SK-N-SH treated with all-trans-retinoic acid at 6 μM for 48 hours (cell line): ENCODE data around the gene KRTAP9-3.
"Not testable (repeated sequence)": the region's sequence is repeated elsewhere in the genome, so short reads cannot be mapped to it uniquely, and the experiment has no call there.

Experiments
- ARNTL ChIP-seq: fragments of 450-650 bp; formaldehyde crosslinking; IDR thresholded peaks from 2 replicates; pipeline ENCODE4 v1.5.0; 2020; ENCODE audit warnings: low read depth, mild to moderate bottlenecking, moderate library complexity, borderline replicate concordance
- OSR1 ChIP-seq: fragments of 250-450 bp; sonication (Bioruptor Pico); IDR thresholded peaks from 2 replicates; pipeline ENCODE4 v1.8.0; 2022; ENCODE audit warnings: moderate library complexity, mild to moderate bottlenecking, inconsistent platforms
- PPARA ChIP-seq: fragments of 250-450 bp; sonication (Bioruptor Pico); IDR thresholded peaks from 2 replicates; pipeline ENCODE4 v1.5.0; 2020; ENCODE audit warnings: mild to moderate bottlenecking, borderline replicate concordance
- RARB ChIP-seq: fragments of 250-450 bp; sonication (Bioruptor Pico); IDR thresholded peaks from 2 replicates; pipeline ENCODE4 v1.8.0; 2021; ENCODE audit warnings: mild to moderate bottlenecking, moderate library complexity
- ZFP3 ChIP-seq: fragments of 250-450 bp; sonication (Bioruptor Pico); IDR thresholded peaks from 2 replicates; pipeline ENCODE4 v1.5.0; 2020; ENCODE audit warnings: mild to moderate bottlenecking, moderate library complexity
- ZFP30 ChIP-seq: fragments of 450-650 bp; formaldehyde crosslinking; IDR thresholded peaks from 2 replicates; pipeline ENCODE4 v1.5.0; 2022; ENCODE audit warnings: mild to moderate bottlenecking, moderate library complexity
- ZNF565 ChIP-seq: fragments of 450-650 bp; formaldehyde crosslinking; conservative IDR thresholded peaks from 2 replicates; pipeline ENCODE4 v1.5.0; 2020; ENCODE audit warnings: low read depth, mild to moderate bottlenecking, moderate library complexity
- TF ChIP-seq, protein P1 (sequence below): fragments of 250-450 bp; sonication (Bioruptor Pico); IDR thresholded peaks from 2 replicates; pipeline ENCODE4 v1.8.0; 2020; ENCODE audit warnings: mild to moderate bottlenecking, moderate library complexity, borderline replicate concordance

DNA sequence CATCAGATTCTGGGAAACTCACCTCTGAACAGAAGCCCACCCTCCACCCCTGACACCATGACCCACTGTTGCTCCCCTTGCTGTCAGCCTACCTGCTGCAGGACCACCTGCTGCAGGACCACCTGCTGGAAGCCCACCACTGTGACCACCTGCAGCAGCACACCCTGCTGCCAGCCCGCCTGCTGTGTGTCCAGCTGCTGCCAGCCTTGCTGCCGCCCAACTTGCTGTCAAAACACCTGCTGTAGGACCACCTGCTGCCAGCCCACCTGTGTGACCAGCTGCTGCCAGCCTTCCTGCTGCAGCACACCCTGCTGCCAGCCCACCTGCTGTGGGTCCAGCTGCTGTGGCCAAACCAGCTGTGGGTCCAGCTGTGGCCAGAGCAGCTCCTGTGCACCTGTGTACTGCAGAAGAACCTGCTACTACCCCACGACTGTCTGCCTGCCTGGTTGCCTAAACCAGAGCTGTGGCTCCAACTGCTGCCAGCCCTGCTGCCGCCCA lies 5.6 kb upstream of the KRTAP9-3 start, which contains the start of gene KRTAP9-2:
- TF ChIP-seq OSR1; ARNTL (CRISPR knock-in tag); ZFP30 (CRISPR knock-in tag); ZNF565 (CRISPR knock-in tag); PPARA; ZFP3 (CRISPR knock-in tag); RARB (CRISPR knock-in tag): not testable (repeated sequence)
- TF ChIP-seq, protein P1, sequence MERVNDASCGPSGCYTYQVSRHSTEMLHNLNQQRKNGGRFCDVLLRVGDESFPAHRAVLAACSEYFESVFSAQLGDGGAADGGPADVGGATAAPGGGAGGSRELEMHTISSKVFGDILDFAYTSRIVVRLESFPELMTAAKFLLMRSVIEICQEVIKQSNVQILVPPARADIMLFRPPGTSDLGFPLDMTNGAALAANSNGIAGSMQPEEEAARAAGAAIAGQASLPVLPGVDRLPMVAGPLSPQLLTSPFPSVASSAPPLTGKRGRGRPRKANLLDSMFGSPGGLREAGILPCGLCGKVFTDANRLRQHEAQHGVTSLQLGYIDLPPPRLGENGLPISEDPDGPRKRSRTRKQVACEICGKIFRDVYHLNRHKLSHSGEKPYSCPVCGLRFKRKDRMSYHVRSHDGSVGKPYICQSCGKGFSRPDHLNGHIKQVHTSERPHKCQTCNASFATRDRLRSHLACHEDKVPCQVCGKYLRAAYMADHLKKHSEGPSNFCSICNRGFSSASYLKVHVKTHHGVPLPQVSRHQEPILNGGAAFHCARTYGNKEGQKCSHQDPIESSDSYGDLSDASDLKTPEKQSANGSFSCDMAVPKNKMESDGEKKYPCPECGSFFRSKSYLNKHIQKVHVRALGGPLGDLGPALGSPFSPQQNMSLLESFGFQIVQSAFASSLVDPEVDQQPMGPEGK (CRISPR knock-in tag): not testable (repeated sequence)
